ENCODE results near the gene ATP8A2.

DNA sequence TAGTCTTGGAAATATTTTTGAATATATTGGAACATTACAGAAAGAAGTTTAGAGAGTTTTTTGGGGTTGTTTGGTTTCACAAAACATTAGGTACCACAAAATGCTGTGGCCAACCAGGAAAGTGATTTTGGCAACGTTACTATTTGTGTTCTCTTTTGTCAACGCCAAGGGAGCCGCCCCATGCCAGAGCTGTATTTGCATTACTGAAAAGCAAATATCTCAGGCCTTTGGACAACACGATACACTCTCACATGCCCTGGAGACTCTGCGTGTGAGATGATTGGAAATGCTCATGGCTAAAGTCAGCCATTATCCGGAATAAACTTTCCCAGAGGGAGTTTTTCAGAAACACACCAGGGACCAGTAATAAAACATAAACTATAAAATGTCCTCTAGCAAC, 355.5 kb downstream of the ATP8A2 start:
- TF ChIP-seq, protein P1, sequence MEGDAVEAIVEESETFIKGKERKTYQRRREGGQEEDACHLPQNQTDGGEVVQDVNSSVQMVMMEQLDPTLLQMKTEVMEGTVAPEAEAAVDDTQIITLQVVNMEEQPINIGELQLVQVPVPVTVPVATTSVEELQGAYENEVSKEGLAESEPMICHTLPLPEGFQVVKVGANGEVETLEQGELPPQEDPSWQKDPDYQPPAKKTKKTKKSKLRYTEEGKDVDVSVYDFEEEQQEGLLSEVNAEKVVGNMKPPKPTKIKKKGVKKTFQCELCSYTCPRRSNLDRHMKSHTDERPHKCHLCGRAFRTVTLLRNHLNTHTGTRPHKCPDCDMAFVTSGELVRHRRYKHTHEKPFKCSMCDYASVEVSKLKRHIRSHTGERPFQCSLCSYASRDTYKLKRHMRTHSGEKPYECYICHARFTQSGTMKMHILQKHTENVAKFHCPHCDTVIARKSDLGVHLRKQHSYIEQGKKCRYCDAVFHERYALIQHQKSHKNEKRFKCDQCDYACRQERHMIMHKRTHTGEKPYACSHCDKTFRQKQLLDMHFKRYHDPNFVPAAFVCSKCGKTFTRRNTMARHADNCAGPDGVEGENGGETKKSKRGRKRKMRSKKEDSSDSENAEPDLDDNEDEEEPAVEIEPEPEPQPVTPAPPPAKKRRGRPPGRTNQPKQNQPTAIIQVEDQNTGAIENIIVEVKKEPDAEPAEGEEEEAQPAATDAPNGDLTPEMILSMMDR (IDR thresholded peaks at IDR 0.05) = no peak
- TF ChIP-seq POLR2A (IDR thresholded peaks at IDR 0.05) = no peak

All from right lobe of liver (tissue), 4 donors.